SK-N-SH treated with all-trans-retinoic acid at 6 μM for 48 hours (cell line): ENCODE results near the gene OXGR1.

ENCODE experiments used
- ATAC-seq: fragments of 200-7000 bp; cut with Tn5 transposase; 3 replicates; pipeline ENCODE4 v1.9.1; 2020; ENCODE audit warnings: mild to moderate bottlenecking, moderate library complexity
- ARNTL ChIP-seq: fragments of 450-650 bp; formaldehyde crosslinking; IDR thresholded peaks from 2 replicates; pipeline ENCODE4 v1.5.0; 2020; ENCODE audit warnings: low read depth, mild to moderate bottlenecking, moderate library complexity, borderline replicate concordance
- BACH2 ChIP-seq: fragments of 250-450 bp; sonication (Bioruptor Pico); IDR thresholded peaks from 2 replicates; pipeline ENCODE4 v1.9.0; 2021; ENCODE audit warnings: mild to moderate bottlenecking, borderline replicate concordance
- CSDC2 ChIP-seq: fragments of 250-450 bp; sonication (Bioruptor Pico); IDR thresholded peaks from 2 replicates; pipeline ENCODE4 v1.5.0; 2020; ENCODE audit warnings: mild to moderate bottlenecking, moderate library complexity
- ESRRG ChIP-seq: fragments of 250-450 bp; sonication (Bioruptor Pico); IDR thresholded peaks from 2 replicates; pipeline ENCODE4 v1.6.1; 2021; ENCODE audit warnings: mild to moderate bottlenecking
- GLIS3 ChIP-seq: fragments of 250-450 bp; sonication (Bioruptor Pico); IDR thresholded peaks from 2 replicates; pipeline ENCODE4 v1.5.0; 2020; ENCODE audit warnings: mild to moderate bottlenecking, moderate library complexity
- OSR1 ChIP-seq: fragments of 250-450 bp; sonication (Bioruptor Pico); IDR thresholded peaks from 2 replicates; pipeline ENCODE4 v1.8.0; 2022; ENCODE audit warnings: moderate library complexity, mild to moderate bottlenecking, inconsistent platforms
- PPARA ChIP-seq: fragments of 250-450 bp; sonication (Bioruptor Pico); IDR thresholded peaks from 2 replicates; pipeline ENCODE4 v1.5.0; 2020; ENCODE audit warnings: mild to moderate bottlenecking, borderline replicate concordance
- ZC3H10 ChIP-seq: fragments of 250-450 bp; sonication (Bioruptor Pico); IDR thresholded peaks from 2 replicates; pipeline ENCODE4 v1.5.1; 2021; ENCODE audit warnings: mild to moderate bottlenecking, moderate library complexity
- ZFP3 ChIP-seq: fragments of 250-450 bp; sonication (Bioruptor Pico); IDR thresholded peaks from 2 replicates; pipeline ENCODE4 v1.5.0; 2020; ENCODE audit warnings: mild to moderate bottlenecking, moderate library complexity
- ZFP30 ChIP-seq: fragments of 450-650 bp; formaldehyde crosslinking; IDR thresholded peaks from 2 replicates; pipeline ENCODE4 v1.5.0; 2022; ENCODE audit warnings: mild to moderate bottlenecking, moderate library complexity
- ZNF565 ChIP-seq: fragments of 450-650 bp; formaldehyde crosslinking; conservative IDR thresholded peaks from 2 replicates; pipeline ENCODE4 v1.5.0; 2020; ENCODE audit warnings: low read depth, mild to moderate bottlenecking, moderate library complexity
- ZNF70 ChIP-seq: fragments of 450-650 bp; formaldehyde crosslinking; IDR thresholded peaks from 2 replicates; pipeline ENCODE4 v1.5.0; 2020; ENCODE audit warnings: mild to moderate bottlenecking, moderate library complexity
- ZNF8 ChIP-seq: fragments of 450-650 bp; formaldehyde crosslinking; IDR thresholded peaks from 2 replicates; pipeline ENCODE4 v1.5.0; 2020; ENCODE audit warnings: mild to moderate bottlenecking, moderate library complexity
- TF ChIP-seq, protein P1 (sequence below): fragments of 250-450 bp; sonication (Bioruptor Pico); IDR thresholded peaks from 2 replicates; pipeline ENCODE4 v1.5.1; 2020; ENCODE audit warnings: low read depth, mild to moderate bottlenecking, moderate library complexity
- TF ChIP-seq, protein P2 (sequence below): fragments of 250-450 bp; sonication (Bioruptor Pico); IDR thresholded peaks from 2 replicates; pipeline ENCODE4 v1.8.0; 2020; ENCODE audit warnings: mild to moderate bottlenecking, moderate library complexity, borderline replicate concordance
- TF ChIP-seq, protein P3 (sequence below): fragments of 250-450 bp; sonication (Bioruptor Pico); IDR thresholded peaks from 2 replicates; pipeline ENCODE4 v1.5.0; 2020; ENCODE audit warnings: mild to moderate bottlenecking, moderate library complexity
- TF ChIP-seq, protein P4 (sequence below): fragments of 250-450 bp; sonication (Bioruptor Pico); IDR thresholded peaks from 2 replicates; pipeline ENCODE4 v1.8.0; 2021; ENCODE audit warnings: low read depth, mild to moderate bottlenecking, moderate library complexity, borderline replicate concordance

The OXGR1 gene

DNA sequence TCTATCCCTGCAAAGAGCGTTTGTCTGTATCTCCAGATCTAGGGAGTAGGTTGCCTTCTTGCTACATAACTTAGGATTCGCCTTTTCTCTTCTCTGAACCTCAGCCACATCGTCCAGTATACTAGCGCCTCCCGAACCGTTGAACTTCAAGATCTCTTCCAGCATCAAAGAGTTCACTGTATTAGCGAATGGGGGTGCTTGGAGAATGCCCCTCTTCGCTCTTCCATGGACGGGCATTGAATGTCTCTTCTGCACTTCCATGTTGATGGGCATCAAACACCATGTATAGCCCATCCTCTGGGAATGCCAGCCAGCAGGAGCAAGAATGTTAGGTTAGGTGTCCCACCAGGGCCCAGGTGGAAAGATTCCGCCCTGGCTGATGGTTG, 575 bp upstream of the OXGR1 start:
- TF ChIP-seq CSDC2 (CRISPR knock-in tag) (no peak), ZFP30 (CRISPR knock-in tag) (no peak), ZNF70 (no peak), OSR1 (CRISPR knock-in tag) (no peak), ZFP3 (no peak), ZC3H10 (CRISPR knock-in tag) (no peak)
- TF ChIP-seq, protein P1, sequence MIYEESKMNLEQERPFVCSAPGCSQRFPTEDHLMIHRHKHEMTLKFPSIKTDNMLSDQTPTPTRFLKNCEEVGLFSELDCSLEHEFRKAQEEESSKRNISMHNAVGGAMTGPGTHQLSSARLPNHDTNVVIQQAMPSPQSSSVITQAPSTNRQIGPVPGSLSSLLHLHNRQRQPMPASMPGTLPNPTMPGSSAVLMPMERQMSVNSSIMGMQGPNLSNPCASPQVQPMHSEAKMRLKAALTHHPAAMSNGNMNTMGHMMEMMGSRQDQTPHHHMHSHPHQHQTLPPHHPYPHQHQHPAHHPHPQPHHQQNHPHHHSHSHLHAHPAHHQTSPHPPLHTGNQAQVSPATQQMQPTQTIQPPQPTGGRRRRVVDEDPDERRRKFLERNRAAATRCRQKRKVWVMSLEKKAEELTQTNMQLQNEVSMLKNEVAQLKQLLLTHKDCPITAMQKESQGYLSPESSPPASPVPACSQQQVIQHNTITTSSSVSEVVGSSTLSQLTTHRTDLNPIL (CRISPR knock-in tag) = no peak
- TF ChIP-seq, protein P2, sequence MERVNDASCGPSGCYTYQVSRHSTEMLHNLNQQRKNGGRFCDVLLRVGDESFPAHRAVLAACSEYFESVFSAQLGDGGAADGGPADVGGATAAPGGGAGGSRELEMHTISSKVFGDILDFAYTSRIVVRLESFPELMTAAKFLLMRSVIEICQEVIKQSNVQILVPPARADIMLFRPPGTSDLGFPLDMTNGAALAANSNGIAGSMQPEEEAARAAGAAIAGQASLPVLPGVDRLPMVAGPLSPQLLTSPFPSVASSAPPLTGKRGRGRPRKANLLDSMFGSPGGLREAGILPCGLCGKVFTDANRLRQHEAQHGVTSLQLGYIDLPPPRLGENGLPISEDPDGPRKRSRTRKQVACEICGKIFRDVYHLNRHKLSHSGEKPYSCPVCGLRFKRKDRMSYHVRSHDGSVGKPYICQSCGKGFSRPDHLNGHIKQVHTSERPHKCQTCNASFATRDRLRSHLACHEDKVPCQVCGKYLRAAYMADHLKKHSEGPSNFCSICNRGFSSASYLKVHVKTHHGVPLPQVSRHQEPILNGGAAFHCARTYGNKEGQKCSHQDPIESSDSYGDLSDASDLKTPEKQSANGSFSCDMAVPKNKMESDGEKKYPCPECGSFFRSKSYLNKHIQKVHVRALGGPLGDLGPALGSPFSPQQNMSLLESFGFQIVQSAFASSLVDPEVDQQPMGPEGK (CRISPR knock-in tag) = no peak
- TF ChIP-seq, protein P3, sequence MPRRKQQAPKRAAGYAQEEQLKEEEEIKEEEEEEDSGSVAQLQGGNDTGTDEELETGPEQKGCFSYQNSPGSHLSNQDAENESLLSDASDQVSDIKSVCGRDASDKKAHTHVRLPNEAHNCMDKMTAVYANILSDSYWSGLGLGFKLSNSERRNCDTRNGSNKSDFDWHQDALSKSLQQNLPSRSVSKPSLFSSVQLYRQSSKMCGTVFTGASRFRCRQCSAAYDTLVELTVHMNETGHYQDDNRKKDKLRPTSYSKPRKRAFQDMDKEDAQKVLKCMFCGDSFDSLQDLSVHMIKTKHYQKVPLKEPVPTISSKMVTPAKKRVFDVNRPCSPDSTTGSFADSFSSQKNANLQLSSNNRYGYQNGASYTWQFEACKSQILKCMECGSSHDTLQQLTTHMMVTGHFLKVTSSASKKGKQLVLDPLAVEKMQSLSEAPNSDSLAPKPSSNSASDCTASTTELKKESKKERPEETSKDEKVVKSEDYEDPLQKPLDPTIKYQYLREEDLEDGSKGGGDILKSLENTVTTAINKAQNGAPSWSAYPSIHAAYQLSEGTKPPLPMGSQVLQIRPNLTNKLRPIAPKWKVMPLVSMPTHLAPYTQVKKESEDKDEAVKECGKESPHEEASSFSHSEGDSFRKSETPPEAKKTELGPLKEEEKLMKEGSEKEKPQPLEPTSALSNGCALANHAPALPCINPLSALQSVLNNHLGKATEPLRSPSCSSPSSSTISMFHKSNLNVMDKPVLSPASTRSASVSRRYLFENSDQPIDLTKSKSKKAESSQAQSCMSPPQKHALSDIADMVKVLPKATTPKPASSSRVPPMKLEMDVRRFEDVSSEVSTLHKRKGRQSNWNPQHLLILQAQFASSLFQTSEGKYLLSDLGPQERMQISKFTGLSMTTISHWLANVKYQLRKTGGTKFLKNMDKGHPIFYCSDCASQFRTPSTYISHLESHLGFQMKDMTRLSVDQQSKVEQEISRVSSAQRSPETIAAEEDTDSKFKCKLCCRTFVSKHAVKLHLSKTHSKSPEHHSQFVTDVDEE (CRISPR knock-in tag) = no peak
- ATAC-seq = no peak

DNA sequence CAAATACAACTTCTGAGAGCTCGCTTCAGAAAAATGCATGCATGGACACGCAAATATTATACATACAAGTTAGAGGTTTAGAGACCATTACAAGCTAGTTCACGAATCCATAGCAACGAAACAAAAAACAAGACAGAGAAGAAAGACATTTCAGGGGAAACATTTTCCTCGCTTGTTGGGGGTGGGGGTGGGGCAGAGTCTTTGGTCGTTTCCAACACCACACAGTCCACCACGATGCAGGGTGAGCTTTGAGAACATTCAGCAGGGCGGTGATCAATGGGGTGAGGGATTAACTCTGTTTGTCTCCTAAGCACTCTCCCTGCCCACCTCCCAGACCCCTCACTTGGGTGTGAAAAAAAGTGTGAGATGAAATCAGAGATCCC, 651 bp downstream of the OXGR1 start:
- TF ChIP-seq, protein P1 (CRISPR knock-in tag) = no peak
- no peak for TF ChIP-seq ESRRG
- TF ChIP-seq, protein P4, sequence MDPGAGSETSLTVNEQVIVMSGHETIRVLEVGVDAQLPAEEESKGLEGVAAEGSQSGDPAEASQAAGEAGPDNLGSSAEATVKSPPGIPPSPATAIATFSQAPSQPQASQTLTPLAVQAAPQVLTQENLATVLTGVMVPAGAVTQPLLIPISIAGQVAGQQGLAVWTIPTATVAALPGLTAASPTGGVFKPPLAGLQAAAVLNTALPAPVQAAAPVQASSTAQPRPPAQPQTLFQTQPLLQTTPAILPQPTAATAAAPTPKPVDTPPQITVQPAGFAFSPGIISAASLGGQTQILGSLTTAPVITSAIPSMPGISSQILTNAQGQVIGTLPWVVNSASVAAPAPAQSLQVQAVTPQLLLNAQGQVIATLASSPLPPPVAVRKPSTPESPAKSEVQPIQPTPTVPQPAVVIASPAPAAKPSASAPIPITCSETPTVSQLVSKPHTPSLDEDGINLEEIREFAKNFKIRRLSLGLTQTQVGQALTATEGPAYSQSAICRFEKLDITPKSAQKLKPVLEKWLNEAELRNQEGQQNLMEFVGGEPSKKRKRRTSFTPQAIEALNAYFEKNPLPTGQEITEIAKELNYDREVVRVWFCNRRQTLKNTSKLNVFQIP (CRISPR knock-in tag) = no peak
- no peak for TF ChIP-seq OSR1 (CRISPR knock-in tag)
- TF ChIP-seq ZNF8 (CRISPR knock-in tag) = no peak
- TF ChIP-seq GLIS3 (CRISPR knock-in tag) = no peak
- TF ChIP-seq PPARA = no peak
- no peak for TF ChIP-seq CSDC2 (CRISPR knock-in tag)
- no peak; the same call in 2 of the 3 replicates for ATAC-seq

DNA sequence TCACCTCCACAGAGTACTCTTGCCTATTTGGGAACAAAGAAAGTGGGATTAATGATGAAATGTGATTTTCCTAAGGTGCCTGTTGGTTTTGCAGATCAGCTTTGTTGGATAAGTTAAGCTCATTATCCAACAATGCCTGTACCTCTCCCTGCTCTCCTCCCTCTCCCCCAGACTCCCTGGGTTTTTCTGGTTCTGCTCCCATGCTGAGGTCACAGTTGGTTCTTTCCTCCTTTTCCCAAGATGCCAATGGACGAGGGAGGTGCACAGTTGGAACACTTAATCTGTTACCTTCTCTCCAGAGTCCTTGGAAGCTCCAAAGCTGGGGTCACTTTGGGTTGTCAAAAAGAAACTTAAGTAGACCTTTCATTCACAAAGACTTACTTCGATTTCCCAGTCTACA, 1.6 kb downstream of the OXGR1 start:
- TF ChIP-seq ZNF565 (CRISPR knock-in tag) (no peak), ARNTL (CRISPR knock-in tag) (no peak), CSDC2 (CRISPR knock-in tag) (no peak)
- no peak for ATAC-seq

DNA sequence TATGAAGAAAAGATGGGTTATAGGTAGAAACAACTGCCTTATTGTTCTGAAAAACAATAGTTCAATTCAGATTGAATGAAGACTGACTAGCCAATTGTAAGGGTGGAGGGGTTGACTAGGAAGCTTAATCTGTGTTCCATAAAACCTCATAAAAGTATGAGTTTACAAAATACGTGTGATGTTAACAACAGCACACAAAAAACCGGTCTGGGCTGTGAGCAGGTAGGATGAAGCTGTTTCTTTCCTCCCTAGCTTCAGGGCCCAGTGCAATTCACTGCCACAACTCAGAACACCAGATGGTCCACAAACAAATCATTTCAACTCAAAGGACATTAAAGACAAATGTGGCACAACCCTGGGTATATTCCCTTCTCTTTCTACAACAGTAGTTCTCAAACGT, 3.2 kb downstream of the OXGR1 start:
- ATAC-seq = no peak
- TF ChIP-seq CSDC2 (CRISPR knock-in tag) (no peak), BACH2 (CRISPR knock-in tag) (no peak)

DNA sequence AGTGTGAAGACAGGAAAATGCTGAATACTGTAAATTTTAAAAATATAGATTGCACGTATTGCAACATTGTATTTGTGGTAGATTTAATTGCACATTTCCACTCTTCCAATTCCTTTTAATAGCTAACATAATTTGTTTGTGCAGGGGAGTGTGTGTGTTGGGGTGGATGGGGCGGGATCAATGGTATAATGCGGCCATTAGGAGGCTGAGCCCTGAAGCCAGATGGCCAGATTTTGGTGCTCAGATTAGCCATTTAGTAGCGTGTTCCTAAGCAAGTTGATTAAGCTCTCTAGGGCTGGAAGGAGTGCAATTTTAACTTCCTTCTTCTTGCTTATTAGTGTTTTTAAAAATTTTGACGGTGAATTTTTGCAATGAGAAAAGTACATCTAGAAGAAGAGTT, 5.8 kb downstream of the OXGR1 start:
- no peak for TF ChIP-seq ZNF70
- TF ChIP-seq ARNTL (CRISPR knock-in tag) = no peak
- no peak for ATAC-seq
